ENCODE measurements around the gene CST9L.
"Not testable (repeated sequence)": the region's sequence is repeated elsewhere in the genome, so short reads cannot be mapped to it uniquely, and the experiment has no call there.

The CST9L gene

GRCh38 chr20:23585808-23586734 is 17.8 kb upstream of the CST9L start:
- DNase-seq, result no peak

DNA sequence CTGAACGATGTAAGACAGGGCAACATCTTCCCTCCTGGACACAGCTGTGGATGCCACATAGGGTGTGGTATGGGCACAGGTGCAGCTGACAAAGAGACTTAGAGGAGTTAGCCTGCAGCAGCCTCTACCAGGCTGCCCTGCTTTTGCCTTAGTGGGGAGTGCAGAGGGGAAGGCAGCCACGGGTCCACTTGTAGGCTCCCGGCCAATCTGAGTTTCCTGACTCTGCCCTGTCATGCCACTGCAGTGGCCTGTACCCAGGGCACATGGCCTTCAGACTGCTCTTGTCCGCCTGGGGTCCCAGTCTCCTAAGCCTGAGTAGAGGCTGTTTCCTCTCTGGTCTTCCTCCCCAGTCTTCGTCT is 17.1 kb upstream of the CST9L start:
- no peak for DNase-seq

DNA sequence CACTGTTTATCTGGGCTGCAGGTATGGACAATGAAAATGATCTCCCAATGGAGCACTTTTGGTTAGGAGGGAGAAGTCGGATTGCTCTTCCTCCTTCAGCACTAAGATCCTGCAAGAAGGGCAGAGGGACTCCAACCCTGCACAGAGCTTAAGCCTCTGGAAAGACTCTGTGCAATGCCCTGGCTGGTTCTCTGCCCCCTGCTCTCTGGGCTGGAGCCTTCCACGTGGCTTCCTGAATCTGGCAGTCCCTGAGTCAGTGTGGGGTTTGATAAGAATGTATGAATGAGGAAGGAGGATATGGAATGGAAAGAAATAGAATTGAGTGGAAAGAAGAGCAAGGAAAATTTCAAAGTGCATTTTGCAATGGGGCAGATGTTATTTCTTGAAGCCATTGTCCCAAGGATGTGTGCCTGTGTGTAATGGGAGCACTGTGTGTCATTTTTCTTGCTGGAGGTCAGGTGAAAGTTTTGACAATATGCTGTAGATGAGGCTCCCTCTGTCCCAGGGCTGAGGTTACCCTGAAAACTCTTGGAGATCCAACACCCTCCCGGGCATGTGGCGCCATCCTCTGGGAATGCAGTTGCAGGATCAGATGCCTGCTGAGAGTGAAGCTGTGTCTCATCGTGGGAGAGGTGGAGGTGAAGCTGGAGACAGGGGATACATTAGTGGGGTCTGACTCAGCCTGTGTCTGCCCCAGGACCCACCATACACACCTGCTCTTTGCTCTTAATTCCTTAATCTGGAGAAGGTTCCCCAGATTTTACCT is 16.3 kb upstream of the CST9L start:
- DNase-seq, result no peak

GRCh38 chr20:23583526-23583925 is 15.2 kb upstream of the CST9L start:
- no peak for DNase-seq

GRCh38 chr20:23582293-23582692 is 14.0 kb upstream of the CST9L start:
- no peak for DNase-seq

DNA sequence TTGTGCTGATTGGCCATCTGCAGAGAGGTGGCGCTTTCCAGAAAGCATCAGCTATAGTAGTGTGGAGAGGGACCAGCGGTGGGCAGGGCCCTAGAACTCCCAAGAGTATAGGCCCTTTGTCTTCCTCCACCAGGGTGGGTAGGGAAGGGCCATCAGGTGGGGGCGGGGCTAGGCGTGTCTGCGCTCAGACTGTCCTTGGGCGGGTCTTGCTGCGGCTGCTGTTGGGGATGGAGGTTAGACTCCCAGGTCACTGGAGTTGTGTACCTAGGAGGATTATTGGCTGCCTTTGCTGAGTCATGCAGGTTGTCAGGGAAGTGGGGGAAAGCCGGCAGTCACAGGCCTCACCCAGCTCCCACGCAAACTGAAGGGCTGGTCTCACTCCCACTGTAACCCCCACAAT is 13.5 kb upstream of the CST9L start:
- DNase-seq, result not testable (repeated sequence)

DNA sequence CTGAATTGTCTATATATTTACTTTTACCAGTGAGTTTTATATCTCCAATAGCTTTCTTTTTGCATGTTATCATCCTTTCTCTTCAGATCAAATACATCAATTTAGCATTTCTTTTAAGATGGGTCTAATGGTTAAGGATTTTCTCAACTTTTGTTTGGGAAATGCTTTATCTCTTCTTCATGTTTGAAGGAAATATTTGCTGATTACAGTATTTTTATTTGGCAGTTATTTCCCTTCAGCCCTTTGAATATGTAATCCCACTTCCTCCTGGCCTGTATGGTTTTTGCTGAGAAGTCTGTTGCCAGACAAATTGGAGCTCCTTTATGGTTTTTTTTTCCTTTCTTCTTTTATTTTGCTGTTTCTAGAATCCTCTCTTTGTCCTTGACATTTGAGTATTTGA is 6.7 kb upstream of the CST9L start:
- DNase-seq, result no peak

GRCh38 chr20:23570178-23570760 is 2.0 kb upstream of the CST9L start:
- no peak for DNase-seq

DNA sequence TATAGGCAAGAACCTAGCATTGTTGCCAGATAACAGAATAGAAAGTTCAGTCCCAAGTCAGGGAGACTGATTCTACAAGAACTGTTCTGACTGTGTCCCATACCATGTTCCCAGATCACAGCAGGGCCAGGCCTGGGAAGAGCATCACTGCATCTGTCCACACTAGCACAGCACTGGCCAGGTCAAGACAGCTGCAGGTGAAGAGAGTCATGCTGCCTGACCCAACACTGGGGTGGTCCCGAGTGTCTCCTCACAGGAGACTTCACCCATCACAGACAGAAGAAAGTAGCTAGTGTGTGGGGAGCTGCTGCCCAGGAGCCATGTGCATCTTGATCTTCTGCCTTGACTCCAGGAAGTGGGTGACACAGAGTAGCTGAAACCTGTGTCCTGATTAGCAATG is 1.3 kb upstream of the CST9L start:
- no peak for DNase-seq

- DNase-seq, result no peak
These were observed 667 bp upstream of the CST9L start for GRCh38 chr20:23568971-23569330.

DNA sequence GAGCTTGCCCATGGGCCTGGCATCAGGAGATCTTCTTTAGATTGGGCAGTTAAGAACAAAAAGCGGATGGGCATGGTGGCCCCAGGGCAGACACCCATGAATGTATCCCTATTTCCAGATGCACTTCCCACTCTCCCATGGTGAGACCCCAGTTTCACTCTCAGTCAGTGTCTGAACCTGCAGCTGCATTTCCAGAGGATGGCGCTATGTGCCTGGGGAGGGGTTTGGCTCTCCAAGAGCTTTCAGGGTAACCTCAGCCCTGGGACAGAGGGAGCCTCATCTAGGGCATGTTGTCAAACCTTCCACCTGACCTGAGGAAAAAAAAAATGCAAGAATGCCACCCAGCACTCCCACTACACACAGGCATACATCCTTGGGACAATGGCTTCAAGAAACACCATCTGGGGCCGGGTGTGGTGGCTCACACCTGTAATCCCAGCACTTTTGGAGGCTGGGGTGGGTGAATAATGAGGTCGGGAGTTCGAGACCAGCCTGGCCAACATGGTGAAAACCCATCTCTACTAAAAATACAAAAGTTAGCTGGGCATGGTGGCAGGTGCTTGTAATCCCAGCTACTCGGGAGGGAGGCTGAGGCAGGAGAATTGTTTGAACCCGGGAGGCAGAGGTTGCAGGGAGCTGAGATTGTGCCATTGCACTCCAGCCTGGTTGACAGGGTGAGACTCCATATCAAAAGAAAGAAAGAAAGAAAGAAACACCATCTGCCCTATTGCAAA is 1.9 kb downstream of the CST9L start:
- DNase-seq, result no peak

DNA sequence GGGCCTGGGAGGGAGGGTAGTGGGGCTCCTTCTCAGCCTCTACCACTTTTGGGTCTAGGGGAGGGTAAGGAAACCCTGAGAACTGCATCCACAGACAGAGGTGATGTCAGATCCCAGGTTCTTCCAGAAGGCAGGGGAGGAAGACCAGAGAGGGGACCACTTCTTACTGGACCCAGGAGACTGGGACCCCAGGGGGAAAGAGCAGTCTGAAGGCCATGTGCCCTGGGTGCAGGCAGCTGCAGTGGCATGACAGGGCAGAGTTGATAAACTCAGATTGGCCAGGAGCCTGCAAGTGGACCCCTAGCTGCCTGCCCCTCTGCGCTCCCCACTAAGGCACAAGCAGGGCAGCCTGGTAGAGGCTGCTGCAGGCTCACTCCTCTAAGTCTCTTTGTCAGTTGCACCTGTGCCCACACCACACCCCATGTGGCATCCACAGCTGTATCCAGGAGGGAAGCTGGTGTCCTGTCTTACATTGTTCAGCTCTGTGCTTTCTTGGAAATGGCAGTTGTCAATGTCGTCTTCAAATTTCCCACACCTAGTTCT is 2.7 kb downstream of the CST9L start:
- DNase-seq, result no peak

DNA sequence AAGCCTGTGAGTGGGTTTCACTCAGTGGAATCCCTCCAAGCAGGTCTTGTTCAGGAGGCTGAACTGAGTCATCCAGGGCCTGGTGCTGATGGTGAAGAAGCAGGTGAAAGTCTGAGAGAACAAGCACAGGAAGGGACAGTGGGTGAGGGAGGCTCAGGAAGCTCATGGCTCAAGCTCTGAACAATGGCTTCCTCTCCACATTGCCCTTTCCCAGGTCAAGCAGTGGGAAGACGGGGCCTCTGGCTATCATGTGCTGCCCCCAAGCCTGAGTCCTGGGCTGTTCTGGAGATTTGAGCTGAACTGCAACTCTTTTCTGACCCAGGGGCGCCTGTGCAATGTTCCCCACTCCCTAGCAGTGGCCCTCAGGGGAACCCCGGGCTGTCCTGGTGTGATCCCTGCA is 3.4 kb downstream of the CST9L start:
- no peak for DNase-seq

DNA sequence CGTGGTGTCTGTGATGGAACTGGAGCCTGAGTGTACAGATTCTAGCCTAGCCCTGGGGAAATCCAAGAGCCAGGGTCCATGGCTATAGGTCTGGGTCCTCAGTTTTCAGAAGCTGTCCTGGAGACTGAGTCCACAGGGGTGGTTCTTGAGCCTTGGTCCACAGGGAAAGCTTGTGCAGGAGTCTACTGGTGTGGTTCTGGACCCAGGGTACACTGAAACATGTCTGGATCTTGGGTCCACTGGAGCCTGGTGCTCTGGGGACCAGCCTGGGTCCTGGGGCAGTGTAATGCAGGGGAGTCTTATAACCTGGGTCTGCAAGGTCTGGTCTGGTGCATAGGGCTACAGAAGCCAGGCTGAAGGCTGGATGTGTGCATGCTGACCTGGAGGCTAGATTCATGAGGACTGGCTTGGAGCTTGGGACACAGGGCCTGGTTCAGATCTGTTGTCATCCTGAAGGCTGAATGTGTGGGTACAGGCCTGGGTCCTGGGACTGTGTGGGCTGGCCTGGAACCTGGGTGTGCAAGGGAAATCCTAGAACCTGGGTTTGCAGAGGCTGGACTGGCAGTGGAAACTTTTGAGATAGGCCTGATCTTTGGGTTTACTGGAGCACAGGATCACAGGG is 5.5 kb downstream of the CST9L start:
- DNase-seq, result no peak

DNA sequence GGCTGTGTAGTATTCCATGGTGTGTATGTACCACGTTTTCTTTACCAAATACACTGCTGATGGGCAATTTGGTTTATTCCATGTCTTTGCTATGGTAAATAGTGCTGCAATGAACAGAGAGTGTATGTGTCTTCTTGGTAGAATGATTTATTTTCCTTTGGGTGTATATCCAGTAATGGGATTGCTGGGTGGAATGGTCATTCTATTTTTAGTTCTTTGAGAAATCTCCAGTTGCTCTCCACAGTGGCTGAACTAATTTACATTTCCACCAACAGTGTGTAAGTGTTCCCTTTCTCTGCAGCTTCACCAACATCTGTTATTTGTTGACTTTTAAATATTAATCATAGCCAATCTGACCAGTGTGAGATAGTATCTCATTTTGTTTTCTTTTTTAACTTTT is 13.9 kb downstream of the CST9L start:
- no peak for DNase-seq

- no peak for DNase-seq
These were observed 16.5 kb downstream of the CST9L start for GRCh38 chr20:23551786-23552185.

DNA sequence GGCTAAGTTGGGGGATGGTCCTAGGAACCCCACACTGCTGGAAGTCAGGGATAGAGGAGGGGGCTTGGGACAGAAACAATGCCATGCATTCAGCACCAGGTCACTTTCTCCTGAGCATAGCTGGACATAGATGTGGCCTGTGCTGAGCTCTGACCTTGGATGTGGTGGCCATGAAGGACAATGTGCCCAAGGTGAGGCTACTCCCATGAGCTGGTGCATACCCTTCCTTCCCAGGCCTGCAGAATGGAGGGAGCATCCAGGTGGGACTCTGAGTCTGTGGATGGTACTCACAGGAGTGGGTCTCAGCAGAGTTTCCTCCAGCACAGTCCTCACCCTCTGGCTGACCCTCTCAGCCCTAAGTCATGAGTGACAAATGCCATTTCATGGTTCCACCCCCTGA is 16.9 kb downstream of the CST9L start:
- DNase-seq, result no peak

- no peak for DNase-seq
These were observed 18.1 kb downstream of the CST9L start for GRCh38 chr20:23550227-23550626.

GRCh38 chr20:23548408-23548807 is 19.9 kb downstream of the CST9L start:
- DNase-seq, result no peak

DNA sequence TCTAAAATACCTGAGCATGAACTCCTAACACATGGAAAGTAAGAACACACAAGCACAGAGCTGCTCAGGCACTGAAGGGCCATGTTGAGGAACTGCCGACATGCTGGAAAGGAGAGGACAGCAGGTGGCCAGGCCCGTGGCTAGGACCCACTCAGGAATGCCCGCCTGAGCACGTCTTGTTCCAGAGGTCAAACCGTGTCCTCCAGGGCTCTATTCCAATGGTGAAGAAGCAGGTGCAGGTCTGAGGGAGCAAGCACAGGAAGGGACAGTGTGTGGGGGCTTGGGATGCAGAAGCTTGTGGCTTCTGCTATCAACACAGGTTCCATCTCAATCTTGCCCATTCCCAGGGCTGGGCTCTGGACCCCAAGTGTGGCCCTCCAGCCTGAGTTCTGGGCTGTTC is 20.7 kb downstream of the CST9L start:
- no peak for DNase-seq

DNA sequence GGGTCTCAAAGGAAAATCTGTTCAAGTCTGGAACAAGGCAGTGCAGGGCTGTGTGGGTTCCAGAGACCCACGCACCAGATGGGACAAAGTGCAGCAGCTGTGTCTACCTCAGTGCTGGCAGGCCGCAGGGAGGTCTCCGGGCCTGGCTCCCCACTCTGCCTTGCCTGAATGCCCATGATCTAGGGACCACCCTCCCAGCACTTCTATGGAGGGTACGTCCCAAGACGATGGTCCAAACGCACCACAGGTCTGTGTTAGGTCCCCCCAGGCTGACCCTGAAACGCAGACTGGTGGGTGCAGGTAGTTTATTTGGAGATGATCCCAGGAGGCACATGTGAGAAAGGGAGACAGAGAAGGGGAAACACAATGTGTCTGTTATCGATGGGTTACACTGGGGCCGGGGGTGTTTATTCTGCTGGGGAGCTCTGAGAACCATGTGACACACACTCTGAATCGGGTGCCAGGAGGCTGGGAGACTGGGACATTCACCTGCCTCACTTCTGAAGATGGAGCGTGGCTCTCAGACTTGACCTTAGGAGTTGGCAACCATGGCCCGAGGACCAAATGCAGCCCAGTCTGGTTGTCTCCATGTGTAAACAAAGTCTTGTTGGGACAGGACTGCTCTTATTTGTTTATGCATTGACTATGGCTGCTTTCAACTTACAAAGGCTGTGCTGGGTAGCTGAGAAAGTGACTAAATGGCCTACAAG is 21.7 kb downstream of the CST9L start:
- no peak for DNase-seq

DNA sequence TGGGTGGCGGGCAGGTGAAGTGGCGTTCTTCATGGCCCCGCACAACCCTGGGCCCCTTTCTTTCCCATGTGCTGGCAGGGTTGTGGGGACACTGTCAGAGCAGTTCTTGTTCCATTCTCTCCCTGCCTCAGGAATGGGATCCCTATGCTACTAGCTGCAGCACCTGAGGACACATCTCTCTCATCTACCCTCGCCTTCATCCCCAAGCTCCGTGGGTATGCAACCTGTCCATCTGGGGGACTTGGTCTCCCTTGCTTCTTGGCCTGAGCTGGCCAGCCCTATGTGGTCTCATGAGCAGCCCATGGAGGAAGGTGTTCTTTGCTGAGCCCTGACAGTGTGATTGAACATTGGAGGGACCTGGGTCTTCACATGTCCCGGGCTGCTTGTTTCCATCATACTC is 24.2 kb downstream of the CST9L start:
- DNase-seq, result no peak
